A549 (cell line): Measurements from ENCODE around the gene HIVEP3. TPM values are rescaled to one million over a fixed set of nuclear protein-coding genes. Genes with fewer than 3 reads are reported as not detected.

Source experiments
- ATAC-seq, 2 experiments: fragments of 200-7000 bp in 1 of 2; fragments of >200 bp in 1 of 2; cut with Nextera tagmentation in 1 of 2; cut with Tn5 transposase in 1 of 2; 3 replicates each; pipeline versions ENCODE4 v1.8.0 to v1.9.1; 2018 to 2020; ENCODE audit warnings: mild to moderate bottlenecking in 1 of 2, moderate library complexity in 1 of 2
- CTCF ChIA-PET: fragments of 300-600 bp; sonication (Branson Sonifier 250); formaldehyde crosslinking; extraction: SDS; loops from one replicate; lab custom pipeline; 2021; ENCODE audit warnings: antibody characterized with exemption, inconsistent platforms; lab: Yijun Ruan, JAX
- POLR2A ChIA-PET: fragments of 350-600 bp; formaldehyde crosslinking; extraction: SDS; loops from one replicate; lab custom pipeline; 2021; ENCODE audit warnings: antibody characterized with exemption, inconsistent platforms; lab: Yijun Ruan, JAX
- DNase-seq, 2 experiments: peaks; one replicate each; pipeline versions ENCODE4 v3.0.0 to v3.0.0-alpha.2; 2011 to 2016; ENCODE audit warnings: low read depth in 1 of 2, low spot score in 1 of 2
- FAIRE-seq: peaks from 2 replicates; lab custom pipeline; 2011; peaks lifted over from hg19 to GRCh38; lab: Jason Lieb, UNC
- H3K27ac ChIP-seq, 2 experiments: fragments of >200 bp; sonication (Bioruptor Twin); formaldehyde crosslinking; 3 replicates each; pipeline ENCODE4 v1.5.1; 2016 to 2017
- H3K4me1 ChIP-seq: fragments of >200 bp; sonication (Bioruptor Twin); formaldehyde crosslinking; 3 replicates; pipeline ENCODE4 v1.6.1; 2016
- H3K4me2 ChIP-seq: fragments of >200 bp; sonication (Bioruptor Twin); formaldehyde crosslinking; 3 replicates; pipeline ENCODE4 v1.6.1; 2016
- H3K4me3 ChIP-seq: fragments of >200 bp; sonication (Bioruptor Twin); formaldehyde crosslinking; 3 replicates; pipeline ENCODE4 v1.5.1; 2016
- H3K9me3 ChIP-seq: fragments of >200 bp; sonication (Bioruptor Twin); formaldehyde crosslinking; 3 replicates; pipeline ENCODE4 v1.6.1; 2016
- CBX2 ChIP-seq: fragments of 200-600 bp; sonication (generic); IDR thresholded peaks from 2 replicates; pipeline ENCODE4 v1.6.1; 2016; ENCODE audit warnings: low read depth, mild to moderate bottlenecking, borderline replicate concordance
- CHD4 ChIP-seq: fragments of 200-600 bp; sonication (generic); IDR thresholded peaks from 2 replicates; pipeline ENCODE4 v1.6.1; 2016; ENCODE audit warnings: antibody characterized with exemption, mild to moderate bottlenecking, borderline replicate concordance
- EHF ChIP-seq: fragments of 250-450 bp; sonication (Bioruptor Pico); IDR thresholded peaks from 2 replicates; pipeline ENCODE4 v1.5.0; 2020; ENCODE audit warnings: mild to moderate bottlenecking
- EHMT2 ChIP-seq: fragments of 200-600 bp; sonication (generic); IDR thresholded peaks from 2 replicates; pipeline ENCODE4 v1.6.1; 2016; ENCODE audit warnings: antibody characterized with exemption, low read depth, mild to moderate bottlenecking, moderate library complexity
- EP300 ChIP-seq, 2 experiments: fragments of >200 bp; sonication (Bioruptor Twin); formaldehyde crosslinking; IDR thresholded peaks; 2 replicates in 1 of 2; 3 replicates in 1 of 2; pipeline ENCODE4 v1.6.1; 2016 to 2017
- FOSB ChIP-seq: fragments of 250-450 bp; sonication (Bioruptor Pico); IDR thresholded peaks from 2 replicates; pipeline ENCODE4 v1.5.0; 2020; ENCODE audit warnings: mild to moderate bottlenecking, moderate library complexity
- FOXS1 ChIP-seq: fragments of 250-450 bp; sonication (Bioruptor Pico); IDR thresholded peaks from 2 replicates; pipeline ENCODE4 v1.5.0; 2020; ENCODE audit warnings: mild to moderate bottlenecking, moderate library complexity
- HDAC2 ChIP-seq: fragments of 200-600 bp; sonication (generic); IDR thresholded peaks from 2 replicates; pipeline ENCODE4 v1.6.1; 2016
- HEYL ChIP-seq: fragments of 250-450 bp; sonication (Bioruptor Pico); IDR thresholded peaks from 2 replicates; pipeline ENCODE4 v1.8.0; 2021; ENCODE audit warnings: mild to moderate bottlenecking, moderate library complexity
- HOXA7 ChIP-seq: fragments of 250-450 bp; sonication (Bioruptor Pico); IDR thresholded peaks from 2 replicates; pipeline ENCODE4 v1.5.0; 2020; ENCODE audit warnings: mild to moderate bottlenecking, moderate library complexity
- JUNB ChIP-seq: fragments of >200 bp; sonication (Bioruptor Twin); formaldehyde crosslinking; IDR thresholded peaks from 2 replicates; pipeline ENCODE4 v1.6.1; 2016
- MYC ChIP-seq: IDR thresholded peaks from 2 replicates; pipeline ENCODE4 v1.6.1; 2012; ENCODE audit warnings: mild to moderate bottlenecking, inconsistent platforms, low read length, improper control_type of control experiment, borderline replicate concordance
- NFE2L2 ChIP-seq: fragments of 150-350 bp; conservative IDR thresholded peaks from 2 replicates; pipeline ENCODE4 v1.6.1; 2014; ENCODE audit warnings: low read length
- POLR2A ChIP-seq: IDR thresholded peaks from 2 replicates; pipeline ENCODE4 v1.6.1; 2012; ENCODE audit warnings: mild to moderate bottlenecking, low read length
- POLR2AphosphoS2 ChIP-seq: conservative IDR thresholded peaks from 2 replicates; pipeline ENCODE4 v1.6.1; 2012; ENCODE audit warnings: low read length, improper control_type of control experiment, inconsistent platforms
- RAD21 ChIP-seq, 2 experiments: fragments of >200 bp in 1 of 2; sonication (Bioruptor Twin) in 1 of 2; formaldehyde crosslinking in 1 of 2; IDR thresholded peaks in 1 of 2; conservative IDR thresholded peaks in 1 of 2; 2 replicates in 1 of 2; 3 replicates in 1 of 2; pipeline ENCODE4 v1.6.1; 2012 to 2018; ENCODE audit warnings: inconsistent platforms in 1 of 2
- RCOR1 ChIP-seq: fragments of 150-350 bp; IDR thresholded peaks from 2 replicates; pipeline ENCODE4 v1.6.1; 2014; ENCODE audit warnings: antibody characterized with exemption, low read length, low read depth
- SREBF2 ChIP-seq: fragments of 450-650 bp; IDR thresholded peaks from 2 replicates; pipeline ENCODE4 v1.6.1; 2014; ENCODE audit warnings: mild to moderate bottlenecking, moderate library complexity
- TFCP2L1 ChIP-seq: fragments of 250-450 bp; sonication (Bioruptor Pico); IDR thresholded peaks from 2 replicates; pipeline ENCODE4 v1.5.0; 2021; ENCODE audit warnings: mild to moderate bottlenecking
- TP53 ChIP-seq: fragments of 250-450 bp; sonication (Bioruptor Pico); IDR thresholded peaks from 2 replicates; pipeline ENCODE4 v1.5.0; 2021; ENCODE audit warnings: mild to moderate bottlenecking, moderate library complexity
- ZC3H11A ChIP-seq: fragments of 450-650 bp; IDR thresholded peaks from 2 replicates; pipeline ENCODE4 v1.6.1; 2014; ENCODE audit warnings: antibody characterized with exemption, mild to moderate bottlenecking
- ZFP36 ChIP-seq: fragments of 450-650 bp; IDR thresholded peaks from 2 replicates; pipeline ENCODE4 v1.6.1; 2014; ENCODE audit warnings: borderline replicate concordance; ENCODE audit not compliant: partially characterized antibody
- WGBS: methylation state at CpG from one replicate; pipeline ENCODE4 v1.1.6; 2017; ENCODE audit errors: missing lambda C conversion rate; 5-methylcytosine and 5-hydroxymethylcytosine counted together
- polyA plus RNA-seq, 4 experiments: library from polyadenylated mRNA; depleted of rRNA in 3 of 4; stranded (reverse); fragments of >200 nt; fragmentation: RNase III in 1 of 4; extraction: RNeasy Plus Mini Kit Qiagen cat#74134 plus additional on column Dnase treatment in 1 of 4; gene quantifications; 2 replicates in 3 of 4; 3 replicates in 1 of 4; pipeline ENCODE4 v1.2.3, GENCODE V29; 2011 to 2017
- TF ChIP-seq, protein P1 (sequence below): fragments of 250-450 bp; sonication (Bioruptor Pico); IDR thresholded peaks from 2 replicates; pipeline ENCODE4 v1.5.0; 2021; ENCODE audit warnings: mild to moderate bottlenecking, moderate library complexity, borderline replicate concordance
- TF ChIP-seq, protein P2 (sequence below): IDR thresholded peaks from 2 replicates; pipeline ENCODE4 v1.6.1; 2012
- TF ChIP-seq, protein P3 (sequence below): IDR thresholded peaks from 2 replicates; pipeline ENCODE4 v1.6.1; 2012; ENCODE audit warnings: low read depth, borderline replicate concordance
- TF ChIP-seq, protein P4 (sequence below): fragments of >200 bp; sonication (Bioruptor Twin); formaldehyde crosslinking; IDR thresholded peaks from 3 replicates; pipeline ENCODE4 v1.6.1; 2016

The HIVEP3 gene
- polyA plus RNA-seq, 2 of the 4 experiments (the other 2 are of a cell fraction), result 1.5 to 2.0 TPM

DNA sequence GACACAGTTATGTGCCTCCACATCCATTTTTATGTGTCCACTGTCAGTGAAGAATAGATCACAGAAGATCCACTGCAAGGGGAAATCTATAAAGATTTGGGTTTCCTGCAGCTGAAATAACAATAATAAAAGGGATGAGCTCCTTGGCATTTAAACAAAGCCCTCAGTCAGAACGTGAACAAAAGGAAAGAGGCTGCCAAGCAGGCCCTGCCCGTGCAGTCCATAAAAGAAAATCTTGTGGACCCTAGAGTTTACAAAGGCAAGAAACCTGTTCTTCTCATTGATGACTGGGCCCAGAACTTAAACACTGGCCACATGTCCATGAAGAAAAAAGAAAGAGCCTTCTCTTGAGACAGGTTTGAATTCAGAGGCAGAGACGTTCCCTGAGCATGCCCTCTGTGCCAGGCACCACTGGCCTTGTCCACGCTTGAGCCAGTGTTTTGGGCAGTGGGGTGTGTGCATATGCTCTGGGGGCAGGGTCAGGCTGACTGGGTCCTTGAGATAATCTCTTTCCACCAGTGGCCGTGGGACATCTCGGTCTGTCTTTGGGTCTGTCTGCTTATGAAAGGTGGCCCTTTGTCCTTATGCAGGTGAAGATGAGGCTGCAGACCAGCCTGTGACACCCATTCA is 142.7 kb downstream of the HIVEP3 start:
- no peak overlapping the region for H3K4me2 ChIP-seq
- TF ChIP-seq TP53 (CRISPR knock-in tag), result no peak
- TF ChIP-seq, protein P1, sequence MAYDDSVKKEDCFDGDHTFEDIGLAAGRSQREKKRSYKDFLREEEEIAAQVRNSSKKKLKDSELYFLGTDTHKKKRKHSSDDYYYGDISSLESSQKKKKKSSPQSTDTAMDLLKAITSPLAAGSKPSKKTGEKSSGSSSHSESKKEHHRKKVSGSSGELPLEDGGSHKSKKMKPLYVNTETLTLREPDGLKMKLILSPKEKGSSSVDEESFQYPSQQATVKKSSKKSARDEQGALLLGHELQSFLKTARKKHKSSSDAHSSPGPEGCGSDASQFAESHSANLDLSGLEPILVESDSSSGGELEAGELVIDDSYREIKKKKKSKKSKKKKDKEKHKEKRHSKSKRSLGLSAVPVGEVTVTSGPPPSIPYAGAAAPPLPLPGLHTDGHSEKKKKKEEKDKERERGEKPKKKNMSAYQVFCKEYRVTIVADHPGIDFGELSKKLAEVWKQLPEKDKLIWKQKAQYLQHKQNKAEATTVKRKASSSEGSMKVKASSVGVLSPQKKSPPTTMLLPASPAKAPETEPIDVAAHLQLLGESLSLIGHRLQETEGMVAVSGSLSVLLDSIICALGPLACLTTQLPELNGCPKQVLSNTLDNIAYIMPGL, result no peak
- no peak for TF ChIP-seq POLR2A
- TF ChIP-seq RAD21 (conservative IDR thresholded peaks at IDR 0.05 in 1 of 2, IDR thresholded peaks at IDR 0.05 in 1 of 2), result no peak
- TF ChIP-seq, protein P2, sequence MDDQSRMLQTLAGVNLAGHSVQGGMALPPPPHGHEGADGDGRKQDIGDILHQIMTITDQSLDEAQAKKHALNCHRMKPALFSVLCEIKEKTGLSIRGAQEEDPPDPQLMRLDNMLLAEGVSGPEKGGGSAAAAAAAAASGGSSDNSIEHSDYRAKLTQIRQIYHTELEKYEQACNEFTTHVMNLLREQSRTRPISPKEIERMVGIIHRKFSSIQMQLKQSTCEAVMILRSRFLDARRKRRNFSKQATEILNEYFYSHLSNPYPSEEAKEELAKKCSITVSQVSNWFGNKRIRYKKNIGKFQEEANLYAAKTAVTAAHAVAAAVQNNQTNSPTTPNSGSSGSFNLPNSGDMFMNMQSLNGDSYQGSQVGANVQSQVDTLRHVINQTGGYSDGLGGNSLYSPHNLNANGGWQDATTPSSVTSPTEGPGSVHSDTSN, result no peak
- no peak for TF ChIP-seq SREBF2
- TF ChIP-seq, all 56 proteins: peak for 0
- H3K9me3 ChIP-seq, result no peaks in the 10 kb centered on the region
- POLR2A ChIA-PET, result no interaction called here
- H3K4me3 ChIP-seq, result no peak overlapping the region
- CTCF ChIA-PET, result interaction anchor here (1.0 to 1.6 kb wide), 2 partner anchors 9 to 191 kb away, joined by 3 to 4 read pairs; no protein-coding TSS in a partner anchor
- H3K27ac ChIP-seq, result no peak overlapping the region
- WGBS, result 77% methylated on average over 6 of the region's 6 CpGs
- FAIRE-seq (no peak), ATAC-seq (no peak), DNase-seq (no peak)
- no peaks in the 10 kb centered on the region for H3K4me1 ChIP-seq

DNA sequence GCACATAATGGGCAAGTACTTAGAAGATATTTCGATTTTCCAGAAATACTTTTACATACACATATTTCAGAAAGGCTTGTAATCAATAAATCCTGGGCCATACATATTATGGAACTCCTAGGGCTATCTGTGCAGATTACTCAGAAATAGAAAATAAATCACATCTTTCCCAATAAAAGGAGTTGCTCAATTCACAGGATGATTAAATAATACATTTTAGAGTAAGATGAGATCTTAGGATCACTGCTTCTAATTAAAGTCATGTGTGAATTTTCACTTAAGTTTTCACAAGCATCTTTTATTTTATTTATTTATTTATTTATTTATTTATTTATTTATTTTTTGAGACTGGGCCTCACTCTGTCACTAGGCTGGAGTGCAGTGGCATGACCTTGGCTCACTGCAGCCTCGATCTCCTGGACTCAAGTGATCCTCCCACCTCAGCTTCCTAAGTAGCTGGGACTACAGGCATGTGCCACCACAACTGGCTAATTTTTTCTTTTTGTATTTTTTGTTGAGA is 144.2 kb downstream of the HIVEP3 start:
- 27% methylated on average over 2 of the region's 2 CpGs for WGBS
- FAIRE-seq, result no peak

DNA sequence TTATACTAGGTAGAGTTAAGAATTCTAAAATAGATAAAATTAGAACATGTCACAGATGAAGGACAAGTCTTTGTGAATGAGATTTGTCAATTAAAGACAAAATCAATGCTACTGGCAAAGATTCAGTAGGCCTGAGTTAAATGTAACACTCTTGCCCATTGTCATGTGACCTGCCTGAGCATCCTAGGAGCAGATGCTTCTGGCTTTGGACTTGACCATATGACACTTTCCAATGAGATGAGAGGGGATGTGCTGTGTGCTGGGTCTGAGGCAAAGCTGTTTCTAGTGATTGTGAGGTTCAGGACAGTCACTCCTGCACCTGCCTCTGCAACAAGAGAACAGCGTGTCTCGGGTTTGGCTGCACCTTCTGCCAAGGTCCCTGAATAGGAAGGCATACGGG is 144.9 kb downstream of the HIVEP3 start:
- FAIRE-seq, result no peak
- Histone ChIP-seq H3K4me3 (no peak overlapping the region), H3K4me2 (no peak overlapping the region), H3K27ac (no peak overlapping the region), H3K9me3 (no peaks in the 10 kb centered on the region), H3K4me1 (no peaks in the 10 kb centered on the region)
- CTCF ChIA-PET, result no interaction called here
- WGBS, result 88% methylated on average over 3 of the region's 3 CpGs
- POLR2A ChIA-PET, result no interaction called here
- no peak for TF ChIP-seq POLR2AphosphoS2
- no peak for TF ChIP-seq HEYL (CRISPR knock-in tag)
- TF ChIP-seq EP300 (IDR thresholded peaks at IDR 0.05), result no peak
- TF ChIP-seq CHD4, result no peak
- no peak for TF ChIP-seq CBX2
- TF ChIP-seq FOSB (CRISPR knock-in tag), result no peak
- no peak for TF ChIP-seq EHF (CRISPR knock-in tag)
- TF ChIP-seq, protein P3, sequence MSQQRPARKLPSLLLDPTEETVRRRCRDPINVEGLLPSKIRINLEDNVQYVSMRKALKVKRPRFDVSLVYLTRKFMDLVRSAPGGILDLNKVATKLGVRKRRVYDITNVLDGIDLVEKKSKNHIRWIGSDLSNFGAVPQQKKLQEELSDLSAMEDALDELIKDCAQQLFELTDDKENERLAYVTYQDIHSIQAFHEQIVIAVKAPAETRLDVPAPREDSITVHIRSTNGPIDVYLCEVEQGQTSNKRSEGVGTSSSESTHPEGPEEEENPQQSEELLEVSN, result no peak
- TF ChIP-seq MYC, result no peak
- TF ChIP-seq JUNB, result no peak
- TF ChIP-seq HDAC2, result no peak
- TF ChIP-seq ZFP36, result no peak
- no peak for TF ChIP-seq NFE2L2
- no peak for TF ChIP-seq RCOR1
- no peak for TF ChIP-seq POLR2A
- no peak for TF ChIP-seq TP53 (CRISPR knock-in tag)
- TF ChIP-seq, protein P4, sequence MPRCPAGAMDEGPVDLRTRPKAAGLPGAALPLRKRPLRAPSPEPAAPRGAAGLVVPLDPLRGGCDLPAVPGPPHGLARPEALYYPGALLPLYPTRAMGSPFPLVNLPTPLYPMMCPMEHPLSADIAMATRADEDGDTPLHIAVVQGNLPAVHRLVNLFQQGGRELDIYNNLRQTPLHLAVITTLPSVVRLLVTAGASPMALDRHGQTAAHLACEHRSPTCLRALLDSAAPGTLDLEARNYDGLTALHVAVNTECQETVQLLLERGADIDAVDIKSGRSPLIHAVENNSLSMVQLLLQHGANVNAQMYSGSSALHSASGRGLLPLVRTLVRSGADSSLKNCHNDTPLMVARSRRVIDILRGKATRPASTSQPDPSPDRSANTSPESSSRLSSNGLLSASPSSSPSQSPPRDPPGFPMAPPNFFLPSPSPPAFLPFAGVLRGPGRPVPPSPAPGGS, result no peak
- no peak for TF ChIP-seq TFCP2L1 (CRISPR knock-in tag)
- TF ChIP-seq FOXS1 (CRISPR knock-in tag), result no peak
- TF ChIP-seq EHMT2, result no peak
- ATAC-seq, result no peak
- no peak for DNase-seq

More for the DNA sequence above, 144.2 kb downstream of the HIVEP3 start:
- CTCF ChIA-PET, result interaction anchor here (1.6 kb wide), 1 partner anchor 8 kb away, joined by 4 read pairs; no protein-coding TSS in a partner anchor
- no peaks in the 10 kb centered on the region for H3K9me3 ChIP-seq
- H3K4me3 ChIP-seq, result no peak overlapping the region
- POLR2A ChIA-PET, result no interaction called here
- H3K4me1 ChIP-seq, result no peaks in the 10 kb centered on the region
- peak; percentile 25 for TF ChIP-seq ZC3H11A
- TF ChIP-seq HOXA7, result no peak
- no peak for TF ChIP-seq JUNB
- H3K27ac ChIP-seq, result no peak overlapping the region
- no peak overlapping the region for H3K4me2 ChIP-seq
- DNase-seq (no peak), ATAC-seq (no peak)
